ENCODE data around the gene DYNLT1. TPM values are rescaled to one million over a fixed set of nuclear protein-coding genes. Genes with fewer than 3 reads are reported as not detected.
"Not testable (repeated sequence)": the region's sequence is repeated elsewhere in the genome, so short reads cannot be mapped to it uniquely, and the experiment has no call there.

The DYNLT1 gene
- 85.4 and 89.9 TPM in 2 replicates for total RNA-seq

DNA sequence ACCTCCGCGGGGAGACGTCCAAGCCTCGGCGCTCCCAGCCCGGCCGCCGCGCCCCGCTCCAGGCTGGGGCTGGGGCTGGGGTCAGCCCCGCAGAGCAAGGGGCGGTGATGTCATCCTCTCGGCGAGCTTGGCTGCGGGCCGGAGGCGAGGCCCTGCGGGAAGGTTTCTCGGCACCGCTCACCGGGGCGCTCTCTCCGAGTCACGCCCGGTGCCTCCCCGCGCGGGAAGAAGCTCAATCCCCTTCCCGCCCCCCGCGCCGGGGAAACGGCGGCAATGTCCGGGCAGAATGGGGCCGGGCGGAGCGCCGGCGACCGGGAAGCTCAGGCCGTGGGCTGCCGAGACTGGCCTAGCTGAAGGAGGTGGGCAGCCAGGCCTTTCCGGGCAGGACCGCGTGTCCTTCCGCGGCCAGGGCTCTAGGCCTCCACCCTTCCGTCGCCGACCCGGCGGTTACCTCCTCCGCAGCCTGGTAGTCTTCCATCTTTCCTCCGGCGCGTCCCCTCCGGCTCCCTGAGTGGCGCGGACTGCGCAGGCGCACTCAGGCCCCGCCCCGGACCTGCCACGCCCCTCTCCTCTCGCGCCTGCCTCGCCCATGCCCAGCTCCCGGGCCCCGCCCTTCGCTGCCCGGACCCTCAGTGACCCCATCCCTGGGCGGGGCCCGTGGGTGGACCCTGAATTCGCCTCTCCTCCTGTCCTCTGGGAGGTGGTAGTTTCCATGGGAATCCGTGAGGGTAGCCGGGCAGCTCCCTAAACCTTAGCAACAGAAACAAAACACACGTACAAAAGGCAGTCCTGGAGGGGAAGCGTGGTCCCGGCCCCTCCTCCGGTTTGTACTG is at the start of gene DYNLT1:
Gene DYNLT1, minus strand, starts transcription at position 513 of the 833 bp plus-strand sequence. Its CDS starts 35 bp downstream, at position 478.
- peak; percentile 92 to 96 for DNase-seq (ENCODE audit: low read depth in 2 of 2)

DNA sequence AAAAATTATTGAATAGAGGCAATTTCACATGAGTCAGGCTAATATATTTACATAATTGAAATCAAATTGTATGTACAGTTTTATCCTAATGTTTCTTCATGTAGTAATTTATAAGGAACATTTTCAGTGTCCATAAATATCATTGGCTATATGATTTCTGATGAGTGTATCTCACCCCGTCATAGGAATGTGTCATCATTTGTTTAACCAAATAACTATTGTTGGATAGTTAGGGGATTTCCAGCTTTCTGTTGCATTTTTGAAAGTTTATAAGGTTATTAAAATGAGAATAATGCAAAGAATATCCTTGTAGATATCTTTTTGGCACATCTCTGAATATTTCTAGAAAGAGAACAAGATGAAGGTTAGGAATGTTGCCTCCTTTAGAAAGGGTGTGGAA is 44.3 kb upstream of the DYNLT1 start:
- DNase-seq (ENCODE audit: low read depth in 2 of 2) = peak in 1 of 2 donors; percentile 62

- no peak for DNase-seq (ENCODE audit: low read depth in 2 of 2)
Observed at GRCh38 chr6:158687506-158687905, 43.0 kb upstream of the DYNLT1 start.

DNA sequence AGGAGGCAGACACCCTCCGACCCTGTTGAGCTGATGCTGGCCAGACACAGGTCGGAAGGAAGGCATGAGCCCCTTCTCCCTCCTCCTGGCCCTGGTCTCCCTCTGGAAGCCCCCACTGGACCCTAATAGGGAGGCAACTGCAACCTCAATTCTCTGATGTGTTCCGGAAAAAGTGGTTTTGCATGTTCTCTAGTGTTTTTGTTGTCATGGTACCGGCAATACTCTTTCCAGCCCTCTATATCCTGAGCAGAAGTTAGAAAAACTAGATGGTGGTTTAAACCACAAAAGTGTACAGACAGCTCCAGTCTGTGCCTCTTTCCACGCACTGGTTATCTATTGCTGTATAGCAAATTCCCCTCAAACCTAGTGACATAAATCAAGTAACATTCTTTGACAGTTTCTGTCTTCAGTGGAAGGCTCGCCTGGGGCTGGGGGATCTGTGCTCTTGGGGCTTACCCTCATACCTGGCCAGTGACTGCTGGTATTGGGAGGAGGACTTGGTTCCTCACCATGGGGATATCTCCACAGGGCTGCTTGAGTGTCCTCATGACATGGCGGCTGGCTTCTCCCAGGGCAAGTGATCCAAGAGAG is 42.3 kb upstream of the DYNLT1 start:
- no peak for DNase-seq (ENCODE audit: low read depth in 2 of 2)

- DNase-seq (ENCODE audit: low read depth in 2 of 2) = no peak
Observed at GRCh38 chr6:158686311-158686710, 41.8 kb upstream of the DYNLT1 start.

DNA sequence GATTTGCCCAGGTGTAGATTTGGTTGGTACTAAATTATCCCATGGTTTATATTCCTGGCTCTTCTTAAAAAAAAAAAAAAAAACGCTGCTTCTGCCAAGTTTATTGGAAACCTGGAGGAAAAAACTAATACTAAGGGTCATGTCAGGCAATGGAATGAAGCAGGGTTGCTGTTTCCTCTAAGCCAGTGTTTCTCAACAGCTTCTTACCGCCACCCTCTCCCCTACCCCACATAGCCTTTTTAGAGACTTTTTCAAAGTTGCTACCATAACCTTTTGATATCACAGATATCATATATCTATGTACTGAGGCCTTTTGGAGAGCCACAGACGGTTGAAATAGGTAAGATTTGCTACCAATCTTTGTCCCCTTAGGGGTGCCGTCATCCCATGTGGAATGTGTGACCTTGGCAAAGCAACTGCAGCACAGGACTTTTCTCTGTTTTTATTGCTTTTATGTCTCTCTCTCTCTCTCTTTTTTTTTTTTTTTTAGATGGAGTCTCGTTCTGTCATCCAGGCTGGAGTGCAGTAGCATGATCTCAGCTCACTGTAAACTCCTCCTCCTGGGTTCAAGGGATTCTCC is 40.3 kb upstream of the DYNLT1 start:
- DNase-seq (ENCODE audit: low read depth in 2 of 2) = no peak

DNA sequence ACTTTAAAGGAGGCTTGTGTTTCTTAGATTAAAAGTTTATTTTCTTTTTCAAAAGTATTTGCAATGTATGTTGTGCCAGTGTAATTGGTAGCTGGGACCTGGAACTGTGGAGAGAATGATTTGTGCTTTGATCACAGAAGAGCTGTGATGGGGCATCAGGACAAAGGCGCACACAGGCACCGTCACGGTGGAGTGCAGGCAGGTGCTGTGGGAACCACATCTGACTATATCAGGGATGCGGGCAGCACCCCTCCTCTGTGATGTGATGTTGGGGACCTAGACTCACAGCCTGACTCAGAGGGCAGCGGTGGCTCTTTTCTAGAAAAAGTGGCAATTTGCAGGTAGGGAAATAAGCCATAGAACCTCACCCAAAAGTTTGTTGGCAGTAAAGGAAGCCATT is 39.8 kb upstream of the DYNLT1 start:
- DNase-seq (ENCODE audit: low read depth in 2 of 2) = no peak

- DNase-seq (ENCODE audit: low read depth in 2 of 2) = no peak
Observed at GRCh38 chr6:158680481-158680880, 35.9 kb upstream of the DYNLT1 start.

- no peak for DNase-seq (ENCODE audit: low read depth in 2 of 2)
Observed at GRCh38 chr6:158680015-158680414, 35.5 kb upstream of the DYNLT1 start.

- DNase-seq (ENCODE audit: low read depth in 2 of 2) = no peak
Observed at GRCh38 chr6:158677906-158678578, 33.5 kb upstream of the DYNLT1 start.

DNA sequence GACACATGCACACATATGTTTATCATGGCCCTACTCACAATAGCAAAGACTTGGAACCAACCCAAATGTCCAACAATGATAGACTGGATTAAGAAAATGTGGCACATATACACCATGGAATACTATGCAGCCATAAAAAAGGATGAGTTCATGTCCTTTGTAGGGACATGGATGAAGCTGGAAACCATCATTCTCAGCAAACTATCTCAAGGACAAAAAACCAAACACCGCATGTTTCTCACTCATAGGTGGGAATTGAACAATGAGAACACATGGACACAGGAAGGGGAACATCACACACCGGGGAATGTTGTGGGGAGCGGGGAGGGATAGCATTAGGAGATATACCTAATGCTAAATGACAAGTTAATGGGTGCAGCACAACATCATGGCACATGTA is 32.6 kb upstream of the DYNLT1 start:
- DNase-seq (ENCODE audit: low read depth in 2 of 2) = not testable (repeated sequence)

DNA sequence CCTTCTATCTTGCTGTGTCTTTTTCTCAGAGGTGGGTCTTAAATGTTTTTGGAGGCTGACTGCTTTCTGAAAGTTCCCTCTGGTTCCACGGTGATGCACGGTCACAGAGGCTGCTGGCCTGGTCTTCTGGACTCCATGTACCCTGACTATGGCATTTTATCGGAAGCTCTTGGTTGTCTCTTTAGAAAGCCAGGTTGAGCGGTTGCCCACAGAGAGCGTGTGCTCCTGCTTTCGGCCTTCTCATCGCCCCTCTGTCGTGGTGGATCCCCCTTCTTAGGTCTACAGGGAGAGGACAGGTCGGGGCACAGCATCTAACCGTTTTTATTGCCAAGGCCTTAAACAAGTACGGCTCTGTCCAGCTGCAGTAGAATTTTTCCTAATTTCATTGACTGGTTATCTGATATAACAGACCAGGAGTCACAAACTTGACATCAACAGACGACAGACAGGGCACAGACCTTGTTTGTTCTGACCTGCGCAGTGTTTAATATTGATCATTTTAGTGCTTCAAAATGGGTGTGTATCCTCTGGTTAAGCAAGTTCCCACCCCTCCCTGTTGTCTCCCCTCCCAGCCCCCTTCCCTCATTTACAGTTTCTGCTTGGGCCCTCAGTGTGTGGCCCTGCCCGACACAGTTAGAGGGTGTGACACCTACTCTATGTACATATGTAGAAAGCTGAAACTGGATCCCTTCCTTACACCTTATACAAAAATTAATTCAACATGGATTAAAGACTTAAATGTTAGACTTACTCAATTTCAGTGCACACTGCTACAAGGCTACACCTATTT is 30.0 kb upstream of the DYNLT1 start:
- DNase-seq (ENCODE audit: low read depth in 2 of 2) = no peak

DNA sequence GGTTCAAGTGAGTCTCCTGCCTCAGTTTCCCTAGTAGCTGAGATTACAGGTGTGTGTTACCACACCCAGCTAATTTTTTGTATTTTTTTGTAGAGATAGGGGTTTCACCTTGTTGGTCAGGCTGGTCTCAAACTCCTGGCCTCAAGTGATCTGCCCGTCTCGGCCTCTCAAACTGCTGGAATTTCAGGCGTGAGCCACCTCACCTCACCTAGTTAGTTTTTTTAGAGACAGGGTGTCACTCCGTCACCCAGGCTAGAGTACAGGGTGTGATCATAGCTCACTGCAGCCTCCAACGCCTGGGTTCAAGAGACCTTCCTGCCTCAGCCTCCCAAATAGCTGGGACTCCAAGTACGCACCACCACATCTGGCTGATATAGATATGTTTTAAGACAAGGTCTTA is 28.2 kb upstream of the DYNLT1 start:
- no peak for DNase-seq (ENCODE audit: low read depth in 2 of 2)

DNA sequence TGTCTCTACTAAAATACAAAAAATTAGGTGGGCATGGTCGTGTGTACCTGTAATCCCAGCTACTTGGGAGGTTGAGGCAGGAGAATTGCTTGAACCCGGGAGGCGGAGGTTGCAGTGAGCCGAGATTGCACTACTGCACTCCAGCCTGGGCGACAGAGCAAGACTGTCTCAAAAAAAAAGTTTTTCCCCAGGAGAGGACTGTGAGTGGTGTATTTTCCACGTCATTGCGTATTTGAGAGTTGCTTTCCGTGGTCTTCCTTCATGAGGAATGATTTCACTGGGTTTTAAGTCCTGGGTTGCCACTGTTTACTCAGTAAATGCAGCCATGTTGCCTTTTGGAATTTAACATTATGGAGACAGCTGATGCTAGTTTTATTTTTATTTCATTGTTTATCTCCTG is 27.6 kb upstream of the DYNLT1 start:
- DNase-seq (ENCODE audit: low read depth in 2 of 2) = not testable (repeated sequence)

GRCh38 chr6:158669145-158670035 is 24.8 kb upstream of the DYNLT1 start:
- DNase-seq (ENCODE audit: low read depth in 2 of 2) = no peak

- no peak for DNase-seq (ENCODE audit: low read depth in 2 of 2)
Observed at GRCh38 chr6:158668707-158669103, 24.2 kb upstream of the DYNLT1 start.

DNA sequence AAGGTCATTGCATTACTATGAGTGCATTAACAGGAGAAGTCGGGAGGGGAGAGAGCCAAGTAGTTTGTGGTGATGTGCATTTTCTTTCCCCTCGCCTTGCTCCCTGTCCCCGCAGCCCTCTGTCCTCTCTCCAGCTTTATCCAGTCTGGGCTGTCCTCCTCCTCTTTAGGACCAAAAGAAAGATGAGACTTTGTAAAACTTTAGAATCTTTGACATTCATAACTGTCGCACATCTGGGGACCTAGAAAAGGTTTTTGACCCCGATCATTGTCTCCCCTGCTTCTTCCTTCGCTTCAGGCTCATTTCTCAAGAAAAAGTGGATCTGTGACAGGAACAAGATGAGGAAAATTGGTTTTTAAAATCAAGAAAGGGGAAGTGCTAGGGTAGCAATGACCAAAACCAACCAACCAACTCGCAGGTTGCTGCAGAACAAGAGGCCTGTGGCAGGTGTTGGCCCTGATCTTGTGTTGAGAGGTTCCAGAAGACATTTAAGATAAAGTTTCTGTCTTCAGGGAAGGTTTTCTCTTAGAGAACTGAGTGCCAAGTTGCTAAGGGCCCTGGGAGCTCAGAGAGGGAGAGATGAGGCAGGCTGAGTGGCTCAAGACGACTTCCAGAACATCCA is 22.9 kb upstream of the DYNLT1 start:
- no peak for DNase-seq (ENCODE audit: low read depth in 2 of 2)

- DNase-seq (ENCODE audit: low read depth in 2 of 2) = no peak
Observed at GRCh38 chr6:158666628-158667359, 22.3 kb upstream of the DYNLT1 start.

DNA sequence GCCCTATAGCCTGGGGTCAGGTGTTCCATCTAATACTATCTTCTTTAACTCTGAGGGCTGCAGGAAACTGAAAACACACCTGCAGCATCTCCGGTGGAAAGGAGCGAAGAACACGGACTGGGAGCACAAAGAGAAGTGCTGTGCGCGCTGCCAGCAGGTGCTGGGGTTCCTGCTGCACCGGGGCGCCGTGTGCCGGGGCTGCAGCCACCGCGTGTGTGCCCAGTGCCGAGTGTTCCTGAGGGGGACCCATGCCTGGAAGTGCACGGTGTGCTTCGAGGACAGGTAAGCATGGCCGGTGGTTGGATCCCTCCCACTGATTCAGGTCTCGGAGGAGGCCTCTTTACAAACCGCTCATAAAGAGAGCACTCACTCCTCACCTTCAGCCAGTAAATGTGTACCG is 20.8 kb upstream of the DYNLT1 start:
- DNase-seq (ENCODE audit: low read depth in 2 of 2) = no peak

Measured in lung microvascular endothelial cell (primary cell).